ENCODE results near the gene RNF207. TPM values are rescaled to one million over a fixed set of nuclear protein-coding genes. Genes with fewer than 3 reads are reported as not detected.

RNF207 gene
- total and polyA plus RNA-seq, 2 donors, result 3.0 to 18.8 TPM

DNA sequence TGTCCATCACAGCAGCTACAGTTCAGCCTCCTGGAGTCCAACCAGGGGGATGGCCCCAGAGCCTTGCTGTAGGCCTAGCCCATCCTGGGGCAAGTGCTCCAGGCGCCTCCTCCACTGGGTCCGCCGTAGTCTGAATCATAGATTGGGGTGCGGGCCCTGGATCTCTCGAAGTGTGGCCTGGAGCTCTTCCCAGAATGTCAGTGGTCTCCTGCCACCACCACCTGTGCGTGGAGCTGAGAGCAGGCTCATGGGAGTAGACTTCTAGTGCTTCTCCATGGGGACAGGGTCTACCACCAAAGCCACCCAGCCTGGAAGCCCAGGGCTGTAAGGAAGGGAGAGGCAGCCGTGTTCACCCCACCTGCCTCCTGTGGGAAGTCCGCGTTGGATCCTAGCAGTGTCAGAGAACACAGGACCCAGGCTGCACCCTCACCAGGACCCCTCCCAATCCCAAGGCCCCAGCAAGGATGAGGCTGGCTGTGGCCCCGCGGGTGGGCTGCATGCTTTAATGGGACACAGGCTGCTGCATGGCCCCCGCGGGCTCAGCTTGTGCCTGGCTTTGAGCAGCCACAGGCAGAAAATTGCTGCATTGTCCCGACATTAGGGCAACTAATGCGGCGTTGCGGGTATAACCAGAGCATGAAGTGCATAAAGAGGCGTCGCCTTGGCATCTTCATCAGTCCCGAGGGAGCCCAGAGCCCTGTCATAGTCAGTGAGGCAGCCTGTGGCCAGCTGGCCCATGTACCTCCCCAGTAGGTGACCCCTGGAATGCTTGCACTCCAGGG is 37.3 kb downstream of the RNF207 start:
- H3K27ac ChIP-seq (ENCODE audit: low read depth in 1 of 2, low read length in 1 of 2), result no peak overlapping the region
- H3K4me3 ChIP-seq (ENCODE audit: low read length in 2 of 2), result no peak overlapping the region
- peaks cover 92 to 100% of the 10 kb centered on the region in 2 donors for H3K27me3 ChIP-seq (ENCODE audit: control insufficient read depth in 2 of 2, insufficient read depth in 1 of 2, low read length in 1 of 2)
- WGBS, result 26% methylated on average over 20 of the region's 20 CpGs
- peaks cover 0 to 3% of the 10 kb centered on the region in 2 donors for H3K9me3 ChIP-seq (ENCODE audit: control insufficient read depth in 2 of 2, insufficient read depth in 1 of 2, low read length in 1 of 2)
- no peak for DNase-seq (ENCODE audit: low read depth in 6 of 9, low spot score in 9 of 9)
- H3K4me1 ChIP-seq (ENCODE audit: control insufficient read depth in 2 of 2, insufficient read depth in 2 of 2, low read length in 2 of 2), result peaks cover 2 to 13% of the 10 kb centered on the region in 2 donors
- H3K36me3 ChIP-seq (ENCODE audit: control insufficient read depth in 2 of 2, insufficient read depth in 2 of 2, low read length in 1 of 2), result no peaks in the 10 kb centered on the region

- peaks cover 2 to 16% of the 10 kb centered on the region in 2 donors for H3K4me1 ChIP-seq (ENCODE audit: control insufficient read depth in 2 of 2, insufficient read depth in 2 of 2, low read length in 2 of 2)
- no peak for DNase-seq (ENCODE audit: low read depth in 6 of 9, low spot score in 9 of 9)
Observed at GRCh38 chr1:6243993-6244392, 38.1 kb downstream of the RNF207 start, which contains the start of gene HES3. TSS of gene HES3 (plus strand) at chr1:6244179. CDS start at chr1:6244366, 187 bp downstream.

GRCh38 chr1:6244401-6245049 is 38.6 kb downstream of the RNF207 start:
- peaks cover 94 to 97% of the 10 kb centered on the region in 2 donors for H3K27me3 ChIP-seq (ENCODE audit: control insufficient read depth in 2 of 2, insufficient read depth in 1 of 2, low read length in 1 of 2)
- H3K9me3 ChIP-seq (ENCODE audit: control insufficient read depth in 2 of 2, insufficient read depth in 1 of 2, low read length in 1 of 2), result peaks cover 0 to 3% of the 10 kb centered on the region in 2 donors
- H3K4me1 ChIP-seq (ENCODE audit: control insufficient read depth in 2 of 2, insufficient read depth in 2 of 2, low read length in 2 of 2), result peaks cover 2 to 17% of the 10 kb centered on the region in 2 donors
- no peak overlapping the region for H3K27ac ChIP-seq (ENCODE audit: low read depth in 1 of 2, low read length in 1 of 2)
- no peak overlapping the region for H3K4me3 ChIP-seq (ENCODE audit: low read length in 2 of 2)
- 6% methylated on average over 24 of the region's 24 CpGs for WGBS
- H3K36me3 ChIP-seq (ENCODE audit: control insufficient read depth in 2 of 2, insufficient read depth in 2 of 2, low read length in 1 of 2), result no peaks in the 10 kb centered on the region
- DNase-seq (ENCODE audit: low read depth in 6 of 9, low spot score in 9 of 9), result no peak

More at GRCh38 chr1:6243993-6244392, 38.1 kb downstream of the RNF207 start, which contains the start of gene HES3:
- Histone ChIP-seq H3K27ac (ENCODE audit: low read depth in 1 of 2, low read length in 1 of 2) (no peak within 1 kb of the TSS), H3K27me3 (ENCODE audit: control insufficient read depth in 2 of 2, insufficient read depth in 1 of 2, low read length in 1 of 2) (peaks cover 94 to 100% of the 10 kb centered on the region in 2 donors), H3K36me3 (ENCODE audit: control insufficient read depth in 2 of 2, insufficient read depth in 2 of 2, low read length in 1 of 2) (no peaks in the 10 kb centered on the region), H3K9me3 (ENCODE audit: control insufficient read depth in 2 of 2, insufficient read depth in 1 of 2, low read length in 1 of 2) (peaks cover 0 to 3% of the 10 kb centered on the region in 2 donors), H3K4me3 (ENCODE audit: low read length in 2 of 2) (no peak within 1 kb of the TSS)
- 9% methylated on average over 16 of the region's 16 CpGs for WGBS

GRCh38 chr1:6245086-6245868 is 39.4 kb downstream of the RNF207 start:
- H3K36me3 ChIP-seq (ENCODE audit: control insufficient read depth in 2 of 2, insufficient read depth in 2 of 2, low read length in 1 of 2), result no peaks in the 10 kb centered on the region
- WGBS, result 4% methylated on average over 79 of the region's 79 CpGs
- peaks cover 2 to 17% of the 10 kb centered on the region in 2 donors for H3K4me1 ChIP-seq (ENCODE audit: control insufficient read depth in 2 of 2, insufficient read depth in 2 of 2, low read length in 2 of 2)
- H3K4me3 ChIP-seq (ENCODE audit: low read length in 2 of 2), result no peak overlapping the region
- peaks cover 94 to 95% of the 10 kb centered on the region in 2 donors for H3K27me3 ChIP-seq (ENCODE audit: control insufficient read depth in 2 of 2, insufficient read depth in 1 of 2, low read length in 1 of 2)
- no peak overlapping the region for H3K27ac ChIP-seq (ENCODE audit: low read depth in 1 of 2, low read length in 1 of 2)
- H3K9me3 ChIP-seq (ENCODE audit: control insufficient read depth in 2 of 2, insufficient read depth in 1 of 2, low read length in 1 of 2), result peaks cover 0 to 3% of the 10 kb centered on the region in 2 donors
- peak; percentile 34 to 86 (median 69) for DNase-seq (ENCODE audit: low read depth in 6 of 9, low spot score in 9 of 9)

DNA sequence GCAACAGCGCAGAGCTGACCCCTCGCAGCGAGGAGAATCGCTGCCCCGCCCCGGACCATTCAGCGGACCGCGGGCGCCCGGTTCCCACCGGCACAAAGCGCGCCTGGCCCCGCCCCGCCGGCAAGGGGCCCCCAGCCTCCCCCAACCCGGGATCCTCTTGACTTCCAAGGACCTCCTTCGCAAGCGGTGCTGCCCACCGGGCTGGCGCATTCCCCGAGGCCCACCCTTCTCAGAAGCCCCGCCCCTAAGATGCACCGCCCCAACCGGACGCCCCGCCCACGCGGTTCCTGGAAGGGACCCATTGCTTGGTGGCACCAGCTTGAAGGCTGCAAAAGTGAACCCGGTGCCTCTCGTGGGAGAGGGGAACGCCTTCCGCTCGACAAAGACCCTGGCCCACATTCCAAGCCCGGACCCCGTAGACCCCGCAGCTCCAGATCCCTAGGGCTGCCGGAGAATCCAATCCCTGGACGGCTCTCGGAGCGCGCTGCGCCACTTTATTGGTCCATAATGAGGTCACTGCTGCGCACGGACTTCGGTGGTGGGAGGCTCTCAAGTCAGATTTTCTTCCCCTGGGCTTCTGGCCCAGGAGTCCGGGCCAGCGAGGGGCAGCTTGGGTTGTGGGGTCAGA is 40.1 kb downstream of the RNF207 start:
- Histone ChIP-seq H3K4me1 (ENCODE audit: control insufficient read depth in 2 of 2, insufficient read depth in 2 of 2, low read length in 2 of 2) (peaks cover 2 to 17% of the 10 kb centered on the region in 2 donors), H3K9me3 (ENCODE audit: control insufficient read depth in 2 of 2, insufficient read depth in 1 of 2, low read length in 1 of 2) (peaks cover 0 to 3% of the 10 kb centered on the region in 2 donors), H3K36me3 (ENCODE audit: control insufficient read depth in 2 of 2, insufficient read depth in 2 of 2, low read length in 1 of 2) (no peaks in the 10 kb centered on the region), H3K27me3 (ENCODE audit: control insufficient read depth in 2 of 2, insufficient read depth in 1 of 2, low read length in 1 of 2) (peaks cover 95% of the 10 kb centered on the region in 2 donors), H3K27ac (ENCODE audit: low read depth in 1 of 2, low read length in 1 of 2) (no peak overlapping the region), H3K4me3 (ENCODE audit: low read length in 2 of 2) (no peak overlapping the region)
- DNase-seq (ENCODE audit: low read depth in 6 of 9, low spot score in 9 of 9), result peak in 2 of 9 donors; percentile 36 to 52
- 7% methylated on average over 49 of the region's 49 CpGs for WGBS

DNA sequence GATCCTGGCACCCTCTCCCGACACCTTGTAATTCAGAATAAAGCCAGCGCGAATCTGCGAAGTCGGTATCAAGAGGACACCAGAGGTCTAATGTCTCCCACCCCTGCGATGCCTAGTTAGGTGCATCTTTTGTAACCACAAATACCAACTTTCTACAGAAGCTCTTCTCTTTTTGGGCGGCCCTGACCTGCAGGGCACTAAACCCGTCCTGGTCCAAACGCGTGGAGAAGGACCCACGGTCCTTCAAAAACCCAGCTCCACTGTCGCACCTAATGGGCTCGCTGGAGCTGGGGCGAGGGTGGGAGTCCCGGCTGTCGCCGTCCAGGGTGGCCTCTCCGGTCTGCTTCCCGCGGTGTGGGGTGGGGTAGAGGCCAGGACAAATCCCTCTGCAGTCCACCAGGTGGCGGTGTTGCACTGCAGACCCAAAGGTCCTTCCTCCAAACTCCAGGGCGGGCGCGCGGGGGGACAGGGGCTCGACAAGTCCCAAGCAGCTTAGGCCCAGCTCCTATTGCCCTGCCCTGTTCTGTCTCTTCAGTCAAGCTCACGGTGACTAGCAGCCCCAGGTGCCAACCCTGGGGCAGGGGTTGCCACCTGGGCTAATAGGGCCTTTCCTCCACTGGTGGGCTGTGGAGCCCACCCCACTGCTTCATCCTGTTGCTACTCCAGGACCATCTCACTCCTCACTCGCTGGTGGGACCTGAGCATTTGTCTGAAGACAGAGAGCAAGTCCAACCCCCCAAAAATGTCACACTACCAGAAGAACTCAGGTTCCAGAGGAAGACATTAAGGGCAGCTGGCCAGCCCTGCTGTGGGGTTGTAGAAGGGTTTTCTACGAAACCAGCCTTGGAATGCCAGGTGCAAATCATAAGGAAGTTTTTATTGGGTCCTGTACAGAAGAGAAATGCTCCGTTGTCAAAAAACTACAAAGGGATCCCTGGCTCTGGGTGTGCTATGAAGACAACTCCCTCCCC is 40.9 kb downstream of the RNF207 start:
- DNase-seq (ENCODE audit: low read depth in 6 of 9, low spot score in 9 of 9), result peak in 8 of 9 donors; percentile 60 to 87 (median 73)
- H3K9me3 ChIP-seq (ENCODE audit: control insufficient read depth in 2 of 2, insufficient read depth in 1 of 2, low read length in 1 of 2), result peaks cover 0 to 3% of the 10 kb centered on the region in 2 donors

GRCh38 chr1:6247651-6248050 is 41.7 kb downstream of the RNF207 start:
- WGBS, result 92% methylated on average over 5 of the region's 5 CpGs
- H3K36me3 ChIP-seq (ENCODE audit: control insufficient read depth in 2 of 2, insufficient read depth in 2 of 2, low read length in 1 of 2), result no peaks in the 10 kb centered on the region
- DNase-seq (ENCODE audit: low read depth in 6 of 9, low spot score in 9 of 9), result no peak
- peaks cover 2 to 17% of the 10 kb centered on the region in 2 donors for H3K4me1 ChIP-seq (ENCODE audit: control insufficient read depth in 2 of 2, insufficient read depth in 2 of 2, low read length in 2 of 2)
- peaks cover 0 to 3% of the 10 kb centered on the region in 2 donors for H3K9me3 ChIP-seq (ENCODE audit: control insufficient read depth in 2 of 2, insufficient read depth in 1 of 2, low read length in 1 of 2)
- no peak overlapping the region for H3K27ac ChIP-seq (ENCODE audit: low read depth in 1 of 2, low read length in 1 of 2)
- H3K4me3 ChIP-seq (ENCODE audit: low read length in 2 of 2), result no peak overlapping the region
- H3K27me3 ChIP-seq (ENCODE audit: control insufficient read depth in 2 of 2, insufficient read depth in 1 of 2, low read length in 1 of 2), result peaks cover 86 to 95% of the 10 kb centered on the region in 2 donors

More for the DNA sequence above, 40.9 kb downstream of the RNF207 start:
- H3K27me3 ChIP-seq (ENCODE audit: control insufficient read depth in 2 of 2, insufficient read depth in 1 of 2, low read length in 1 of 2), result peaks cover 94 to 95% of the 10 kb centered on the region in 2 donors
- H3K27ac ChIP-seq (ENCODE audit: low read depth in 1 of 2, low read length in 1 of 2), result no peak overlapping the region
- no peak overlapping the region for H3K4me3 ChIP-seq (ENCODE audit: low read length in 2 of 2)
- no peaks in the 10 kb centered on the region for H3K36me3 ChIP-seq (ENCODE audit: control insufficient read depth in 2 of 2, insufficient read depth in 2 of 2, low read length in 1 of 2)
- 11% methylated on average over 30 of the region's 30 CpGs for WGBS
- H3K4me1 ChIP-seq (ENCODE audit: control insufficient read depth in 2 of 2, insufficient read depth in 2 of 2, low read length in 2 of 2), result peaks cover 2 to 17% of the 10 kb centered on the region in 2 donors
